Prostate gland (tissue), 2 donors: Measurements from ENCODE around the gene KDM4C.

ENCODE experiments used
- POLR2A ChIP-seq: fragments of 450-650 bp; IDR thresholded peaks from one replicate; pipeline ENCODE4 v1.6.1; 2016; ENCODE audit warnings: antibody characterized with exemption, mild to moderate bottlenecking
- POLR2AphosphoS5 ChIP-seq: sonication (generic); formaldehyde crosslinking; IDR thresholded peaks from one replicate; pipeline ENCODE4 v1.6.1; 2017; ENCODE audit warnings: antibody characterized with exemption
- TF ChIP-seq, protein P1 (sequence below), 4 experiments: fragments of 200-600 bp in 2 of 4; fragments of 450-650 bp in 2 of 4; sonication (generic) in 2 of 4; IDR thresholded peaks; 1 replicate in 3 of 4; 2 replicates in 1 of 4; pipeline ENCODE4 v1.5.1; 2016 to 2019; ENCODE audit warnings: antibody characterized with exemption in 4 of 4, mild to moderate bottlenecking in 2 of 4, moderate library complexity in 2 of 4

DNA sequence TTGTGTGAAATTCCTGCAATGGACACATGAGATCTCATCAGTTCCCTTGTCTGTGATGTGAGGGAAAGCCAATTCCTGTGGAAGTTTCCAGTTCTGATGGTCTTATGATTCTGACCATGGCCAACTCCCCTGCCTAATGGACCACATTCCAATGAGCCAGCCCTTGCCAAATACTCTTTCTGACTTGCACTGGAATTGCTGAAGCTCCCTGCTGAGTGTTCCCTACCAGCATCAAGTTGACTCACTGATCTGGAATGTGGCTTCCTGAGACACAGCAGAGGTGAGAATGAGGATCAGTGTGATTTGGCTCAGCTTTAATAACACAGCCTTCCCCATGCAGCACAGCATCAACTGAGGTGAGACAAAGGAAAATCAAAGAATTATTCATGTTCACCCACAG, 427.8 kb downstream of the KDM4C start:
- TF ChIP-seq, protein P1, sequence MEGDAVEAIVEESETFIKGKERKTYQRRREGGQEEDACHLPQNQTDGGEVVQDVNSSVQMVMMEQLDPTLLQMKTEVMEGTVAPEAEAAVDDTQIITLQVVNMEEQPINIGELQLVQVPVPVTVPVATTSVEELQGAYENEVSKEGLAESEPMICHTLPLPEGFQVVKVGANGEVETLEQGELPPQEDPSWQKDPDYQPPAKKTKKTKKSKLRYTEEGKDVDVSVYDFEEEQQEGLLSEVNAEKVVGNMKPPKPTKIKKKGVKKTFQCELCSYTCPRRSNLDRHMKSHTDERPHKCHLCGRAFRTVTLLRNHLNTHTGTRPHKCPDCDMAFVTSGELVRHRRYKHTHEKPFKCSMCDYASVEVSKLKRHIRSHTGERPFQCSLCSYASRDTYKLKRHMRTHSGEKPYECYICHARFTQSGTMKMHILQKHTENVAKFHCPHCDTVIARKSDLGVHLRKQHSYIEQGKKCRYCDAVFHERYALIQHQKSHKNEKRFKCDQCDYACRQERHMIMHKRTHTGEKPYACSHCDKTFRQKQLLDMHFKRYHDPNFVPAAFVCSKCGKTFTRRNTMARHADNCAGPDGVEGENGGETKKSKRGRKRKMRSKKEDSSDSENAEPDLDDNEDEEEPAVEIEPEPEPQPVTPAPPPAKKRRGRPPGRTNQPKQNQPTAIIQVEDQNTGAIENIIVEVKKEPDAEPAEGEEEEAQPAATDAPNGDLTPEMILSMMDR (IDR thresholded peaks at IDR 0.05): no peak
- no peak for TF ChIP-seq POLR2A
- no peak for TF ChIP-seq POLR2AphosphoS5
